HG03045 (cell line): ENCODE results near the gene ARHGEF25.

Experiments used
- ATAC-seq: cut with Tn5 transposase; IDR thresholded peaks from one replicate; pipeline ENCODE4 v1.9.1; 2021; ENCODE audit warnings: mild to moderate bottlenecking, moderate library complexity; ENCODE audit not compliant: unreplicated experiment

The ARHGEF25 gene

DNA sequence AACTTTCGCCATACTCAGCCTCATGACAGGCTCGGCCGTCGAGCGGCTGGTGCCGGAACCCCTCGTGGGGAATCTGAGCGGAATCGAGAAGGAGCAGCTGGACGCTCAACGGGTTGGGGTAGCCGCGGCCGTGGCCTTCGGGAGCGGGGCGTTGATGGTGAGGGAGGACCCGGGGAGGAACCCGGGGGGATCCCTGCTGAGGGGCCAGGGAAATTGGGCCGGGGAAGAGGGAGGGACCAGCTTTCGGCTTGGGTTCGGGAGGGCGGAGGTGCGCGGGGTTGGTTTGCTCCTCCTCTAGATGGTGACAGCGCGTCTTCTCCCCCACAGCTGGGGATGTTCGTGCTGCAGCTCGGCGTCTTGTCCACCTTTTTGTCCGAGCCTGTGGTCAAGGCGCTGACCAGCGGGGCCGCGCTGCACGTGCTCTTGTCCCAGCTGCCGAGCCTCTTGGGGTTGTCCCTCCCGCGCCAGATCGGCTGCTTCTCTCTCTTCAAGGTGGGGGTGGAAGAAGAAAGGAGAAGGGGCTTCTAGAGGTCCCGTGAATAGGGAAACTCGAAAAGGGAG, 9.8 kb downstream of the ARHGEF25 start:
- no peak for ATAC-seq

- ATAC-seq: peak; percentile 41
These were observed 10.5 kb downstream of the ARHGEF25 start for GRCh38 chr12:57621497-57622292.

- ATAC-seq: no peak
These were observed 11.3 kb downstream of the ARHGEF25 start for GRCh38 chr12:57622293-57623245.

DNA sequence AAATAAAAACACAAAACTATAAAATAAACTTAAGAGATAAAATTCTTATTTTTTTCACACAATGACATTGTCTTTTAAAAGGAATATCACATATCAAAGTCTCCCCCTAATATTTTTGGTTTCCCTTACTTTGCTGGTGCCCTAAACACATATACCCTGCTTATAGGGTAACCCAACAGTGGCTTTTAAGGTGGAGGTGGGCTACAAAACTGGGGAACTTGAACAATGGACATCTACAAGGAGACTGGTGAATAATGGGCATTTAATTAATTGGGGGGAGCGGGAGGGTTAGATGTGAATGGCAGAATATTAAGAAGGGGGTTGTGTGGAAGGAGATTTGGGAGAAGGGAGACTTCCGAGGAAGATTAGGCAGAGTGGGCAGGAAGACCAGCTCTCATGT, 12.2 kb downstream of the ARHGEF25 start:
- ATAC-seq: no peak

DNA sequence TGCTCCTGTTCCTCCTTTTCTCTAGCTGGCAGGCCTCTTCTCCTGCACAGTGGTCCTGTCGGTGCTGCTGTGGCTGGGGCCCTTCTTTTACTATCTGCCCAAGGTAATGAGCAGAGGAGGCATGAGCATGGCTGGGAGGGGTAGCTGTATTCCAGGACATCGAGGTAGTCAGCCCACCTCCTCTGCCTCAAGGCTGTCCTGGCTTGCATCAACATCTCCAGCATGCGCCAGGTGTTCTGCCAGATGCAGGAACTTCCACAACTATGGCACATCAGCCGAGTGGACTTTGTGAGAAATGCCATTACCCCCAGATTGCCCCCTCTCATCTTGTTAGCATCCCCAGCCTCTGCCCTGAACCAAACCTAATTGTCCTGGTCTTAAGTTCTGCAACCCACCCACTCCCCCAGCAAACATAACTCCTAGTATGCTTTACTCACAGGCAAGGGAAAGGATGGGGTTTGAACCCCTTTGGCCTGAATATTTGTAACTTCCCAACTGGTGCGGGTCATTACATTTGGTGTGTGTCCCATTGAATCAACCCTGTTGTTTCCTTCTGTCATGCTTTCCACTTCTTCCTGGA, 12.7 kb downstream of the ARHGEF25 start:
- no peak for ATAC-seq

GRCh38 chr12:57624441-57625220, 13.4 kb downstream of the ARHGEF25 start:
- no peak for ATAC-seq

DNA sequence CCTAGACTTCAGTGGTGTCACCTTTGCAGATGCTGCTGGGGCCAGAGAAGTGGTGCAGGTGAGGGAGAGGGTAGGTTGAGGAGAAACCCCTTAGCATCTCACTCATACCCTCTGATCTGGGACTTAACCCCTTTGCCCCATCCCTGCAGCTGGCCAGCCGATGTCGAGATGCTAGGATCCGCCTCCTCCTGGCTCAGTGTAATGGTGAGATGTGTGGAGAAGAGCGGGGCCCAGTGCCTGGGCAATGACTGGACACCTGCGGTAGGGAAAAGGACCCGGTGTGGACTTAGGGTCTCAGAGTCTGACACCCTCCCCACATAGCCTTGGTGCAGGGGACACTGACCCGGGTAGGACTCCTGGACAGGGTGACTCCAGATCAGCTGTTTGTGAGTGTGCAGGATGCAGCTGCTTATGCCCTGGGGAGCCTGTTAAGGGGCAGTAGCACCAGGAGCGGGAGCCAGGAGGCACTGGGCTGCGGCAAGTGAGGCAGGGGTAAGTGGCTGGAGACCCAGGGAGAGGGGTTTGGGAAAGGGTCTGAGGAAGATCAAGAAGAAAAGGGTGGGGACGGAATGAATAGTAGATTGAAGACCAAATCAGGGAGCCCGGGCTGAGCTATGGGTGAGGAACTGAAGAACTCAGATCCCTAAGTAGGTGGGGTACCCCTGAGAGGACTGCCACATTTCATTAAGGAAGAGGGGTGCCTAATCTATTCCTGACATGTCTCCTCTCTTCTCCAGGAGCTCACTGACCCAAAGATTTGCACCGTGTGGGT, 14.2 kb downstream of the ARHGEF25 start:
- ATAC-seq: no peak

DNA sequence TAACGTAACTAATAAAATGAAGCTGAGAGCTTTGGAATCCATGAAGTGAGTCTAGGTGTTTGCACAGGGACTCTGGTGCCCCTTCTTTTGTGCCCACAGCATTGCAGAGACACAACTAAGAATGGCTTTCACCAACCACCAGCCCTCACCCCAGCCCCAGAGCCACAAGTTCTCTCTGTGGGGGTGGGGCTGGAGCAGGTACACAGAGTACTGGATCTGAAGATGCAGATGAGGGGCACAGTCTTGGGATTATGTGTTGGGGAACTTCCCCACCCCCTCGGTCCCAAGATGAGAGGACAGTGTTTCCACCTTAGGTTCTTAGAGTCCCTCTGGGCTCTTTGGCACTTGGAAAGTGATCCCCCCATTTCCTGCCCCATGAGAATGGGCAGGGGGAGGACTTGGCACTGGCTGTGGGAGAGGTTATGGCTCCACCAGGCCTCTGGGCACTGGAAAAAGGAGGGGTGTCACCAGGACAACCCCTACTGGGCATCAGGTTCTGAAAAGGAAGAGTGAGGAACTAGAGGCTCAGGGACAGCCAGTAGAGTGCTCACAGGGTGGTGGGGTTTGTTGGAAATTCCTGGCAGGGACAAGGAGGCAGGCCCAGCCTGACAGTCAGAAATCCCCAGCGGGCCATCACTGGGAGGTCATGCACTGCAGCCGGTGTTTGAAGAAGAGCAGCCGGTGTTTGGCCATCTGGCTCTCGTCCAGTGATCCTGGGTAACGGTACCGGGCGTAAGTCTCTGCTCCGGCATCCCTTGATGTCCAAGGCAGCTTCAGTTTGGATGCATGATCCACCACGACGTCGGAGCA, 15.1 kb downstream of the ARHGEF25 start:
- no peak for ATAC-seq

DNA sequence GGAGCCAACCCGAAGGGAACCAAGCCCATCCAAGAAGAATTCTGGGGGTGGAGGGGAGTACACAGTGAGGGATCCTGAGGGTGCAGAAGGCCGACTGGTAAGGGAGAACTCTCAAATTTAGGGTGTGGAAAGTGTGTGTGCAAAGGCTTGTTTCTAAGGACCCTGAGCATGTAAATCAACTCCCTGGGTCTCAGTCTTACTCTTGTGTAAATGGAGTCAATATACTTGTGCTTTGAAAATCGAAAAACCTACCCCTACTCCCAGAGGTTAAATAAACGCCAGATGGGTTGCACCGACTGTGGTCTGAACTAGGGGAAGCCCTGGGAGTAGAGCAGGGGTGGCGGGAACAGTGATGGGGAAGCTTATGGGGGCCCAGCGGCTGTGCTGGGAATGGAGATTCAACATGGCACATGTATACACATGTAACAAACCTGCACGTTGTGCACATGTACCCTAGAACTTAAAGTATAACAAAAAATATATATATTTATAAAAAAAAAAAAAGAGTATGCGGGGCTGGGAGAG, 15.7 kb downstream of the ARHGEF25 start:
- ATAC-seq: no peak

GRCh38 chr12:57627501-57628279, 16.5 kb downstream of the ARHGEF25 start:
- no peak for ATAC-seq

GRCh38 chr12:57628280-57629191, 17.3 kb downstream of the ARHGEF25 start:
- ATAC-seq: no peak

GRCh38 chr12:57629897-57630471, 18.7 kb downstream of the ARHGEF25 start:
- no peak for ATAC-seq

GRCh38 chr12:57630891-57631433, 19.7 kb downstream of the ARHGEF25 start:
- ATAC-seq: no peak

DNA sequence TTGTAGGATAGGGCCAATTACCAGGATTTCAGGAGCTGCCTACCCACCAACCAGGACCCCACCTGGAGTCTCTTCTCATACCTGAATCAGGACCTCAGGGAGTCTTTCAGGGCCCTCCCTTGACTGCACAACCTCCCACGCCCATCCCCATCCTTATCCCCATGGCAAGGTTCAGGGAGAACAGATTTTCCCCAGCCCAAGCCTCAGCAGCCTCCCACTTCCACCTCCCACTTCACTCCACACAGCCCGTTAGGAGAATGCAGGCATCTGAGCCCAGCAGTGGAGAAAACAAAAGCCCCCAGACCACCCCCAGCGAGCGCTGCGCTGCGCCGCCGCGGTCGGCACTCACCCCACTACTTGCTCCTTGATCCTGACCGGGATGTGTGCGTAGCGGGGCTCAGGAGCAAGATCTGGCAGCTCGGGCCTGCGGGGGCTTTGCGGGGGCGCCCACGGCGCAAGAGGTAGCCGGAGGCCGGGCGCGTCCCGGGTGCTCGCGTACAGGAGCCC, 20.4 kb downstream of the ARHGEF25 start:
- no peak for ATAC-seq

DNA sequence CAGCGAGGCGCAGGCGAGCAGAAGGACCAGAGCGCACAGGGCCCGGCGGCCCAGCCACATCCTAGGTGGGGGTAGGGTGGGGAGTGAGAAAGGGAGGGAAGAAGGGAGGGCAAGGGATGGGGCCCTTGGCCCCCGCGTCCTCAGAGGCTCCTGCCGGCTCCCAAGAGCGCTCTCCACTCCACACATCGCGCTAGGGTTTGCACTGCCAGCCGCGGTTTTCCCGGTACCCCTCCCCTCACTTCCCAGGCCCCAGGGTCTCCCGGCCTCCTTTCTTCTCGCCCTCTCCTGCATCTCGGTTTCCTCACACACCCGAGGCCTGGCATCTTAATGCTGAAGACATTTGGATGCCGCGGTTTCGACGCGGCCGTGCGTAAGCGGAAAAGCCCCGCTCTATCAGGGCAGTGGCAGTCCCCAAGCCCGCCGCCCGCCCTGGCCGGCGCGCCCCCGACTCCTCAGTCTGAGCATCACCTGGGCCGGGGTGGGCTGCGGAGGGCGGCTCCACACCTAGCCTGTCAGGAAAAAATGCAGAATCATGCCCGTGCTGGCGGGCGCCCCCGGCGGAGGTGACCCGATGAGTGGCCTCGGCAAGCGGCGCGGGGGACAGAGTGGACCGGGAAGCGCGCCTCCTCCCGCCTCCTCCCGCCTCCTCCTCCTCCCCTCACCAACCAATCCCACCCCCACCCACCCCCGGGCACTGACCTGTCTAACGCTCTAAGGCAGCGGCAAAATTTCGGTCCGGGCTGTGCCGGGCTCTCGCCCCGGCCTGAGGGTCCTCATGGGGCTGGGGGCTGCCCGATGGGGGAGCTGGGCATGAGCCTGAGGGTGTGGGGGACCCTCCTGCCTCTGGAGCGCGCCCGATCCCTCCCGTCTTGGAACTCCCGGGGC, 21.1 kb downstream of the ARHGEF25 start:
- peak; percentile 22 for ATAC-seq
